ENCODE results near the gene CENPH. TPM values are rescaled to one million over a fixed set of nuclear protein-coding genes. Genes with fewer than 3 reads are reported as not detected.

Gene CENPH
- total and polyA plus RNA-seq, 2 of the 8 experiments (the other 6 are each of a cell fraction or from before 2014, with no cell fraction given) = 69.0 to 82.8 TPM

DNA sequence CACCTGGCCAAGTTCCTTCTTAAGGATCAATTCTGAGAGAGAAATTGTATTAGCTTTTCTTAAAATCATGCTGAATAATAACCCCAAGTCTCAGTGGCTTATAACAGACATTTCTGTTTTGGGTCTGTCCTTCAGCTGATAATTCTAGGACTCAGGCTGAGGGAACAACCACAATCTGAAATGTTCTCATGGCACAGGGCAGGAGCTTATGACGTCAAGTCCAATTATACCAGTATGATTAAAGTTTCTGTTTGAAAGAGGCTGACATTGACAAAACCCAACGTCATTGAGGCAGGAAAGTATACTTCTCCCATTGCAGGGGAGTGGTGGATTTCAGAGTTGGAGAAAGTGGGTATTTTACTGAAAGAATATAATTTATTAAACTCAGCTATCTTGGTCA lies 21.8 kb downstream of the CENPH start (continued):
- TF ChIP-seq POU5F1 (IDR thresholded peaks at IDR 0.05; ENCODE audit: low read depth, low read length) = no peak

All from H1 (cell line).